IPS DF 4.7 (cell line): ENCODE data around the gene ADGRV1.
"Not testable (repeated sequence)": the region's sequence is repeated elsewhere in the genome, so short reads cannot be mapped to it uniquely, and the experiment has no call there.

Experiments used
- DNase-seq: peaks from one replicate; pipeline ENCODE4 v3.0.0-alpha.2; 2013; ENCODE audit warnings: low spot score; ENCODE audit errors: extremely low read depth

Gene ADGRV1

GRCh38 chr5:90549223-90549622 lies 9.4 kb upstream of the ADGRV1 start:
- no peak for DNase-seq

GRCh38 chr5:90549729-90550275 lies 8.8 kb upstream of the ADGRV1 start:
- no peak for DNase-seq

- DNase-seq, result no peak
Observed at GRCh38 chr5:90550963-90551362, 7.6 kb upstream of the ADGRV1 start.

- DNase-seq, result no peak
Observed at GRCh38 chr5:90551376-90551775, 7.2 kb upstream of the ADGRV1 start.

GRCh38 chr5:90553711-90554110 lies 4.9 kb upstream of the ADGRV1 start:
- no peak for DNase-seq

- no peak for DNase-seq
Observed at GRCh38 chr5:90554358-90555006, 4.1 kb upstream of the ADGRV1 start.

GRCh38 chr5:90555666-90556065 lies 2.9 kb upstream of the ADGRV1 start:
- DNase-seq, result no peak

GRCh38 chr5:90557391-90557790 lies 1.2 kb upstream of the ADGRV1 start:
- no peak for DNase-seq

GRCh38 chr5:90557871-90558270 lies 726 bp upstream of the ADGRV1 start:
- no peak for DNase-seq

- DNase-seq, result no peak
Observed at GRCh38 chr5:90560771-90561170, 2.2 kb downstream of the ADGRV1 start.

GRCh38 chr5:90561766-90562165 lies 3.2 kb downstream of the ADGRV1 start:
- DNase-seq, result no peak

GRCh38 chr5:90562341-90562740 lies 3.7 kb downstream of the ADGRV1 start:
- no peak for DNase-seq

GRCh38 chr5:90563108-90563507 lies 4.5 kb downstream of the ADGRV1 start:
- no peak for DNase-seq

GRCh38 chr5:90565491-90565890 lies 6.9 kb downstream of the ADGRV1 start:
- no peak for DNase-seq

- DNase-seq, result no peak
Observed at GRCh38 chr5:90569084-90569483, 10.5 kb downstream of the ADGRV1 start.

- no peak for DNase-seq
Observed at GRCh38 chr5:90570034-90570433, 11.4 kb downstream of the ADGRV1 start.

- DNase-seq, result no peak
Observed at GRCh38 chr5:90571147-90571773, 12.7 kb downstream of the ADGRV1 start.

GRCh38 chr5:90575712-90576111 lies 17.1 kb downstream of the ADGRV1 start:
- DNase-seq, result no peak

- not testable (repeated sequence) for DNase-seq
Observed at GRCh38 chr5:90576566-90576965, 18.0 kb downstream of the ADGRV1 start.

- not testable (repeated sequence) for DNase-seq
Observed at GRCh38 chr5:90579905-90580304, 21.3 kb downstream of the ADGRV1 start.

- DNase-seq, result no peak
Observed at GRCh38 chr5:90581956-90582355, 23.4 kb downstream of the ADGRV1 start.

GRCh38 chr5:90585337-90585986 lies 26.9 kb downstream of the ADGRV1 start:
- no peak for DNase-seq

- no peak for DNase-seq
Observed at GRCh38 chr5:90586469-90586868, 27.9 kb downstream of the ADGRV1 start.
